Measurements from ENCODE around the gene GRM5. TPM values are rescaled to one million over a fixed set of nuclear protein-coding genes. Genes with fewer than 3 reads are reported as not detected.
A peak's percentile ranks its signal among the peaks of the same experiment; 100 is the strongest.

GRM5 gene
- polyA plus RNA-seq, 4 donors = 0.09 to 0.42 (median 0.18) TPM

GRCh38 chr11:88629496-88629895 is 436.3 kb downstream of the GRM5 start:
- DNase-seq (ENCODE audit: low read depth in 4 of 4, low spot score in 3 of 4) = no peak

DNA sequence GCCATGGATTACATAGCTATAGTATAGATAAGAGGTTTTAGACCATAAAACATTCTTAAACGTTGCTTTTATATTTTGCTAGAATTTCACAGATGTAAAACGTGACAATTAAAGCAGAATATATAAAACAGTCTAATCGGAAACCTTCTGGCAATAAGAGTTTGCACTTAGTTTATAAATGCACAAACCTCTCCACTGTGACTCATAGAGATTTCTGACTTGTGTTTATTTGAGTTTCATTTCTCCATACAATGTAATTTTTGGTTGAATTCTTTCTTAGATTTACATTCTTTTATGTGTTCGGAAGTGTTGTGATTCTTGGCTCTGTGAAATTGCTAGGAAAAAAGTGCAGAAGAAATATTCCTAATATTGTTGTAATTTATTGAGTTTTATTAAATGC is 439.6 kb downstream of the GRM5 start:
- DNase-seq (ENCODE audit: low read depth in 4 of 4, low spot score in 3 of 4) = no peak

GRCh38 chr11:88623531-88623930 is 442.3 kb downstream of the GRM5 start:
- DNase-seq (ENCODE audit: low read depth in 4 of 4, low spot score in 3 of 4) = no peak

DNA sequence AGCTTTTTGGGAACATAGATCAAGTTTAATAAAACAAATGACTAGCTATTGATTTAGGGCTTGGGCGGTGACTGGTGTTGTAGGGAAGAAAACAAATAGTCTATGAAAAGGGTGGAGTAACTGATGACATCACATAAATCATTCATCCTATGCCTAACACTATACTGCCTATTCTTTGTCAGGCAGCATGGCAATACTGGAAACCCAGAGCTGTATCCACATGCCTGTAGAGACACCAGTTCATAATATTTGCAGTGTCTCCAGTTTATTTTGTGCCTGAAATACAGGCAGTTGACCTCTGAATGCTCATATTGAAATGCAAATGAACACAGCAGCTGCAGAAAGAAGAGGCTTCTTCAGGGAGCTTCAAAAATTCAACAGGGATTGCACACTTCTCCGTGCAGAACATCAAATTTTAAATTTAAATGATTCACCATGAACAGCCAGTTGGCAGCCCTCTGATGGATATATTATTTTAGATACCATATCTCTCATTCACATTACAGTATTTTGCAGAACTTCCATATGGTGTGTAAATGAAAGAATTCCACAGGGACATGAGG is 445.1 kb downstream of the GRM5 start:
- DNase-seq (ENCODE audit: low read depth in 4 of 4, low spot score in 3 of 4) = no peak

DNA sequence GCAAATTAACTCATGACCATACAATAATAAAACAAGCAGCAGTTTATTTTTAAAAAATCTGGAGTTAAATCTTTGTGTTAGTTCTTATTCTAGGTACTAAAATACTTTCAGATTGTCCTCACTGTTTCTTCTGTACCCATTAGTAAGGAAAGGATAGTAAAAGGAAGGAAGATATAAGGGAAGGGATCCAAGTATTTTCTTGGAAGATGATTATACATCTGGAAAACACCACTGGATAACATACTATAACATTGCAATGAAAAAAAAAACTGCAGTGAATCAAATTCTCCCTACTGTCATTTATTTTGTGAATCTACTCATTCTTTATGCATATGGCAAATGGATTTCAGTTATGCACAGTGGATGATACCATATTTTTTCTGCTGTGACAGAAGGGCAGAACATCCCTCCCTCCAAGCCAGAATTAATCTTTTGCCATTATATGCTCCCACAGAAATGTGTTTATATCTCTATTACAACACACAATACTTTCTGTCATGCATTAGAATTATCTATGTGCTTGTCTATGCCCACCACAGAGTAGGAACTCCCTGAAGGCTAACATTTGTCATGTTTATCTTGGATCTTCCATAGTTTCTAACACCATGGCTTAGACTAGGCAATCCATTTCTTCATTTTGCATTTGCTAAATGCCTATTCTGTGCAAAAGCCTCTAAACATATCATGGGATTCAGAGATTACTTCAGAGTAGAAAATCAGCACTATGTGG is 446.0 kb downstream of the GRM5 start:
- no peak for DNase-seq (ENCODE audit: low read depth in 4 of 4, low spot score in 3 of 4)

- no peak for DNase-seq (ENCODE audit: low read depth in 4 of 4, low spot score in 3 of 4)
These were observed 446.7 kb downstream of the GRM5 start for GRCh38 chr11:88619071-88619425.

DNA sequence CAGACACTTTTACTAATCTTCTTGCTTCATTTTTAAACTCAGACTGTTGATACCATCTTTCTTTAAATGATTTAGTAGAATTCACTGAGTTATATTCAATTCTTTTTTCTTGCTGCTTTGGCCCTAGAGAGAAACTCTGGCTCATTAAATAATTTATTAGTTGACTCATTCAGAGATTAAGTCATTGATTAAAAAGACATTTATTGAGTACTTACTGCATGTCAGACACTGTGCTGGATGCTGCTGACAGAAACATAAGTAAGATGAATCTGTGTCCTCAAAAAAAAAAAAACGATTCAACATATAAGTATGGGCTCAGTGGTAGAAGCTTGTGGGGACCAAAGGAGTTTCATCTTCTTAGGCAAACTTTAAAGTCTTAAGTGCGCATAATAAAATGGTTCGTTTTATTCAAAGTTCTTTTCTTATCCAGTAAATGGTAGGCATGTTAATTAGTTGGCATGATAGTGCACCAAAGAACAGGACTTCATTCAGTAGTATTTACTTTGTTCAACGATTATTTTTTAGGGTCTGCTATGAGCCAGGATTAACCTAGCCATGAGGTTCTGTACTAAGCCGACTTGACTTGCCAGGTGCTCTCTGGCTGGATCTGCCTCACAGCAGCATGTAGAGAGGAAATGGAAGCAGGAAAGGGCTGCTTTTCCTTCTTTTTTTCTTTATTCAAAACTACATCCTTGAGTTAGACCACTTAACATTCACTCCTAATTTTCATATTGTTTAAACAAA is 447.3 kb downstream of the GRM5 start:
- DNase-seq (ENCODE audit: low read depth in 4 of 4, low spot score in 3 of 4) = no peak

DNA sequence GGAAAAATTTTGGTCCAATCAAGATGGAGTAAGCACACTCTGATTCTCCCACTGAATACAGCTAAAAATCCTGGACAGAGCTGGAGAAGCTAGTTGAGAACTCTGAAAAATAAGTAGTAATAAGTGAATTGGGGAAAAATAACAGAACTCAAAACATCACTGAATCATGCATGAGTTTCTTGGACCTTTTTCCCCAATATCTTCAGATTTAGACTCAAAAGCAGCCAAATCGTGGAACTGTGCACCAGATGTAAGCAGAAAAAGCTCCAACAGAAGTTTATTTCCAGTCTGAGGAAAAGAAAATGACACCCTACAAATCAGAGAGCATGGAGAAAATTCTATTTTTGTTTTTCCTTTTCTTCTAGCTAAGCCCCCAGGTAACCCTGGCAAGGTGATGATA is 448.6 kb downstream of the GRM5 start:
- no peak for DNase-seq (ENCODE audit: low read depth in 4 of 4, low spot score in 3 of 4)

DNA sequence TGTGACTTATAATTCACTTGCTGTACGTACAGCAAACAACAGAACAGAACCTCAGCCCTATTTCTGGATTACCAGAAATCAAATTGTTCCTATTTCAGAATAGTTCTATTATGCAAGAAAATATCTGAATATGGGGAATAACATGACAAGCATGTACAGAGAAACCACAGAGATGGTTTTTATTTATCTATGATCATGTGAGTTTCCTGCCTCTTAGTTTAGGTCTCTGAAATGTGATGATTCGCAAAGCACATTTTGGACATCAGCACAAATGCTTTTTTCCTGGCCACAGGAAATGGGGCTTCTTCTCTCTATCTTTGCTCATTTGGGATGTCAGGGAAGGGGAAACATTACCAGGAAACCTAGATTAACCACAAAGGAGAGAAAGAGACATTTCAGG is 461.5 kb downstream of the GRM5 start:
- DNase-seq (ENCODE audit: low read depth in 4 of 4, low spot score in 3 of 4) = no peak

DNA sequence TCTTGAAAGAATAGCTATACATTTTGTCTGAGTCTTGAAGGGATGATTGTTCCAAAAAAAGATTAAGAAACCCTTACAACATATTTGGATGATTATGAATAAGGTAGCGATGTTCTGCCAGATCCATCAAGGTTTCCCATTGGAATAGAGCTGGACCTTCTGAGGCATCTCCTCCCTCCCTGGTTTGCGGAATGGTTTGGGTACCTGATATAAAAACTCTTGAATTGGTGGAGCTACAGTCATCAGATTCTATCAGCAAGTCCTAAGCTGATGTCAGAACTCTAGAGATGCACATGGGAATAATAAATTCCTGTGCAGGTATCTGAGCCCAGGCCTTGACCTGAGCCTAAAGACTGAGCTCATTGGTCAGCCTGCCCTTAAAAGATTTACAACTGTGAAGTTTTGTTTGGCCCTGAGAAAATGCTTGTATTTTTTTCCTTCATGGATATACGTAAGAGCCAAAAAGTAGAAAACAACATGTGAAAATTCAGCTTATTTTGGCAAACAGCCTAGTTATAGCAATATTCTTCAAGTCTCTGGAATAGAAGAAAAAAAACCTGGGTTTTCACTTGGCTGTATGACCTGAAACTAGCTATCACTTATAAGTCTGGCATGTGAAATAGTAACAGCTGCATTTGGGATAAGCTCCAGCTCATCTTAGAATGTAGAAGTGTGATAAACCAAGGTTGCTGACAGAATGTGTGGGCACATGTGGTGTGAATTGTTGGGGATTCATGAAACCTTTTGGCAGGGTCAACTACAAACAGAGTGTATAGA is 462.5 kb downstream of the GRM5 start:
- peak in 1 of 4 donors; percentile 5 for DNase-seq (ENCODE audit: low read depth in 4 of 4, low spot score in 3 of 4)

DNA sequence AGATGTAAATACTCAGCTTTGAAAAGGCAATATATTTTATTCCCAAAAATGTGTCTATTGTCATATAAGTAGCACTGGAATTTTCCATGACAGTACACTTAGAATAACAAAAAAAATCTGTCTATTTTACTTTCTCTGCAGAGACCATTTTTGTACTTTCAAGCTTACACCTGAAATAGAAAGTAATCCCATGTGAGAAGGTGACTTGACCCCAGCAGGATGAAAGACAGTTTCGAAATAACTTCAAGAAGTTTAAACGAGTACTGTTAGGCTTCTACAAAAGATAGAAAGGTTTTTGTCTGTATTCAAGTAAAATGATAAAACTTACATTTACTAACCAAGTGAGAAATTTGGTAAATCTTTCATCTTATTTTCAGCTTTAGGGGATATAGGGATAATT is 468.4 kb downstream of the GRM5 start:
- no peak for DNase-seq (ENCODE audit: low read depth in 4 of 4, low spot score in 3 of 4)

- DNase-seq (ENCODE audit: low read depth in 4 of 4, low spot score in 3 of 4) = no peak
These were observed 469.0 kb downstream of the GRM5 start for GRCh38 chr11:88596786-88597185.

- no peak for DNase-seq (ENCODE audit: low read depth in 4 of 4, low spot score in 3 of 4)
These were observed 471.4 kb downstream of the GRM5 start for GRCh38 chr11:88594274-88594950.

- no peak for DNase-seq (ENCODE audit: low read depth in 4 of 4, low spot score in 3 of 4)
These were observed 475.4 kb downstream of the GRM5 start for GRCh38 chr11:88590361-88590760.

- no peak for DNase-seq (ENCODE audit: low read depth in 4 of 4, low spot score in 3 of 4)
These were observed 482.5 kb downstream of the GRM5 start for GRCh38 chr11:88583251-88583650.

DNA sequence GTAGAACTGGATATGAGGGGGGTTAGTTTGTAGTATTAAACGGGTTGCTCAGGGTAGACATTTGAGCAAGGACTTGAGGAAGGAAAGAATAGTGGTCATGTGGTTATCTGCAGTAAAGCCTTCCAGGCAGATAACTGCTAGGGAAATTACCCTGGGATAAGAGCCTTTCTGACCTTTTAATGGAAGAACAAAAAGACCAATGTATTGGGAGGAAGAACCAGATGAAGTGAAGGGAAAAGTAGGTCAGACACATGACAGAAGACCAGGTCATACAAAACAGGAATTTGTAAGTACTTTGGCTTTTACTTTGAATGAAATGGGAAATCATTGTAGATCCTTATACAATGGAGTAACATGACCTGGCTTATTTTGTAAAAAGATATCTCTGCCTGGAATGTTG is 486.3 kb downstream of the GRM5 start:
- DNase-seq (ENCODE audit: low read depth in 4 of 4, low spot score in 3 of 4) = no peak

- DNase-seq (ENCODE audit: low read depth in 4 of 4, low spot score in 3 of 4) = no peak
These were observed 489.0 kb downstream of the GRM5 start for GRCh38 chr11:88576741-88577140.

DNA sequence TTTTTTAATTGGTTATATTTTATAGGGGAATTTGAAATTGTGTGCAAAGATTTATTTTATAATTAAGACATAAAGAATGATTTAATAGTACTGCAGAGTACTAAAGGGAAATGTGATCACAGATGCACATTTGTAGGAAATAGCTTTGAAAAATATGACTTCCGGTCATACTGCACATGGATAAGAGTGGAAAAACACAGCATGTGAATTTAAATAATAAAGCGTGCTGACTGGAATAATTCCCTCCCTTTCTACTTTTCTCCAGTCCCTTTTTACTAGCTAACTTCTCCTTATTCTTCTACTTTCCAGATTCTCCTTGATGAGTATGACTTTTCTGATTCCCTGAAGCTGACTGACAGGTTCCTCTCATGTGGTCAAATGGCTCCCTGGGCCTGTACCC is 489.9 kb downstream of the GRM5 start:
- peak in 1 of 4 donors; percentile 37 for DNase-seq (ENCODE audit: low read depth in 4 of 4, low spot score in 3 of 4)

DNA sequence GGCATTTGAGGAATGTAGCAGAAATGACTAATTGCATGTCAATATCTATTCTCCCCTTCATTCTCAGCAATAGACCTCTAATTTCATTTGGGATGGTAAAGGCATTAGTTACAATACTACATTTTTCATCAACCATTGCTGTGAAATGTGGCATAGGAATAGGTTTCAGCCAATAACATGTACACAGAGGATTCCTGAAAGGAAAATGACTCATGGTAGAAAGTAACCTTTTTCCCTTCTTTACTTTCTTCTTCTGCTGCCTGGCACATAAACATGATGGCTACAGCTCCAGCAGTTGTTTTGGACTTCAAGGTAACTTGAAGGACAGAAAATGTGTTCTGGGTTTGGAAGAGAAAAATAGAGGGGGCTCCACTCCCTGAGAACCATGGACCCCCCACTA is 496.4 kb downstream of the GRM5 start:
- DNase-seq (ENCODE audit: low read depth in 4 of 4, low spot score in 3 of 4) = no peak

GRCh38 chr11:88555829-88556202 is 510.0 kb downstream of the GRM5 start:
- DNase-seq (ENCODE audit: low read depth in 4 of 4, low spot score in 3 of 4) = no peak

Measured in right renal pelvis (tissue), 4 donors.